Vagina (tissue), 2 donors: ENCODE results near the gene CCDC154. TPM values are rescaled to one million over a fixed set of nuclear protein-coding genes. Genes with fewer than 3 reads are reported as not detected.

Experiments
- DNase-seq, 2 donors: peaks; one replicate each; pipeline ENCODE4 v3.0.0-alpha.2; 2017; ENCODE audit errors: extremely low spot score in 2 of 2
- H3K27ac ChIP-seq: fragments of 200-600 bp; sonication (generic); one replicate; pipeline ENCODE4 v1.5.1; 2019
- H3K27me3 ChIP-seq: fragments of 200-600 bp; sonication (generic); one replicate; pipeline ENCODE4 v1.5.1; 2019
- H3K36me3 ChIP-seq, 2 donors: fragments of 200-600 bp; sonication (generic); one replicate each; pipeline ENCODE4 v1.5.1; 2017 to 2019
- H3K4me1 ChIP-seq: fragments of 200-600 bp; sonication (generic); one replicate; pipeline ENCODE4 v1.5.1; 2019
- H3K4me3 ChIP-seq, 2 donors: fragments of 200-600 bp; sonication (generic); 1 replicate in 1 of 2; 2 replicates in 1 of 2; pipeline ENCODE4 v1.5.1; 2016 to 2019
- H3K9me3 ChIP-seq: fragments of 200-600 bp; sonication (generic); one replicate; pipeline ENCODE4 v1.5.1; 2019
- CTCF ChIP-seq, 3 experiments: fragments of 450-650 bp in 2 of 3; fragments of 200-600 bp in 1 of 3; sonication (generic) in 1 of 3; IDR thresholded peaks; one replicate each; pipeline ENCODE4 v1.5.1; 2017 to 2019; ENCODE audit warnings: antibody characterized with exemption in 3 of 3, mild to moderate bottlenecking in 2 of 3, moderate library complexity in 2 of 3
- POLR2A ChIP-seq, 2 donors: fragments of 450-650 bp; IDR thresholded peaks; one replicate each; pipeline ENCODE4 v1.6.1; 2017; ENCODE audit warnings: antibody characterized with exemption in 2 of 2, mild to moderate bottlenecking in 2 of 2, moderate library complexity in 2 of 2
- POLR2AphosphoS5 ChIP-seq, 2 donors: sonication (generic); formaldehyde crosslinking; IDR thresholded peaks; one replicate each; pipeline ENCODE4 v1.9.0; 2017; ENCODE audit warnings: antibody characterized with exemption in 2 of 2, mild to moderate bottlenecking in 2 of 2, low read depth in 1 of 2; ENCODE audit not compliant: insufficient read depth in 1 of 2
- intact Hi-C: fragments of 100-400 bp; cut with DNase I; formaldehyde crosslinking; loops from one replicate; pipeline ENCODE4 v1.15.1; 2023
- total RNA-seq: library from RNA; depleted of rRNA; stranded (reverse); fragments of >200 nt; gene quantifications from one replicate; pipeline ENCODE4 v1.2.3, GENCODE V29; 2016

CCDC154 gene
- total RNA-seq, 1 donor from 2014 or later, result not detected

- no peak for TF ChIP-seq CTCF (IDR thresholded peaks at IDR 0.05)
Measured at GRCh38 chr16:1401758-1402154, 42.6 kb downstream of the CCDC154 start.

GRCh38 chr16:1401061-1401757 lies 43.1 kb downstream of the CCDC154 start:
- Histone ChIP-seq H3K27me3 (no peaks in the 10 kb centered on the region), H3K9me3 (no peaks in the 10 kb centered on the region), H3K27ac (no peak overlapping the region), H3K36me3 (peaks cover 0 to 55% of the 10 kb centered on the region in 2 donors), H3K4me3 (no peak overlapping the region), H3K4me1 (no peaks in the 10 kb centered on the region)
- TF ChIP-seq POLR2A (IDR thresholded peaks at IDR 0.05) (no peak), POLR2AphosphoS5 (IDR thresholded peaks at IDR 0.05; ENCODE audit: insufficient read depth in 1 of 2, low read depth in 1 of 2) (no peak), CTCF (IDR thresholded peaks at IDR 0.05) (no peak)
- DNase-seq, result no peak
- intact Hi-C loops, result no loop called here

More at GRCh38 chr16:1401758-1402154, 42.6 kb downstream of the CCDC154 start:
- Histone ChIP-seq H3K4me3 (no peak overlapping the region), H3K4me1 (no peaks in the 10 kb centered on the region), H3K9me3 (no peaks in the 10 kb centered on the region), H3K27me3 (no peaks in the 10 kb centered on the region), H3K36me3 (peaks cover 0 to 51% of the 10 kb centered on the region in 2 donors), H3K27ac (no peak overlapping the region)
- intact Hi-C loops, result no loop called here
- DNase-seq, result no peak

GRCh38 chr16:1398826-1399581 lies 45.4 kb downstream of the CCDC154 start:
- TF ChIP-seq CTCF (IDR thresholded peaks at IDR 0.05) (no peak), POLR2A (IDR thresholded peaks at IDR 0.05) (no peak), POLR2AphosphoS5 (IDR thresholded peaks at IDR 0.05; ENCODE audit: insufficient read depth in 1 of 2, low read depth in 1 of 2) (no peak)
- intact Hi-C loops, result no loop called here
- Histone ChIP-seq H3K27ac (no peak overlapping the region), H3K4me3 (no peak overlapping the region), H3K4me1 (no peaks in the 10 kb centered on the region), H3K27me3 (no peaks in the 10 kb centered on the region), H3K9me3 (no peaks in the 10 kb centered on the region), H3K36me3 (peaks cover 0 to 77% of the 10 kb centered on the region in 2 donors)
- DNase-seq, result no peak

- intact Hi-C loops, result no loop called here
- no peak for DNase-seq
- no peaks in the 10 kb centered on the region for H3K9me3 ChIP-seq
- H3K27ac ChIP-seq, result no peak overlapping the region
- TF ChIP-seq CTCF (IDR thresholded peaks at IDR 0.05), result no peak
- TF ChIP-seq POLR2A (IDR thresholded peaks at IDR 0.05), result no peak
- TF ChIP-seq POLR2AphosphoS5 (IDR thresholded peaks at IDR 0.05; ENCODE audit: insufficient read depth in 1 of 2, low read depth in 1 of 2), result no peak
- no peaks in the 10 kb centered on the region for H3K4me1 ChIP-seq
- H3K27me3 ChIP-seq, result no peaks in the 10 kb centered on the region
- H3K4me3 ChIP-seq, result no peak overlapping the region
- peaks cover 0 to 83% of the 10 kb centered on the region in 2 donors for H3K36me3 ChIP-seq
Measured at GRCh38 chr16:1398351-1398750, 46.0 kb downstream of the CCDC154 start.

GRCh38 chr16:1397779-1398178 lies 46.6 kb downstream of the CCDC154 start:
- TF ChIP-seq POLR2A (IDR thresholded peaks at IDR 0.05) (no peak), CTCF (IDR thresholded peaks at IDR 0.05) (no peak), POLR2AphosphoS5 (IDR thresholded peaks at IDR 0.05; ENCODE audit: insufficient read depth in 1 of 2, low read depth in 1 of 2) (no peak)
- no peaks in the 10 kb centered on the region for H3K27me3 ChIP-seq
- no peaks in the 10 kb centered on the region for H3K9me3 ChIP-seq
- no peak overlapping the region for H3K27ac ChIP-seq
- no peak overlapping the region for H3K4me3 ChIP-seq
- DNase-seq, result no peak
- peaks cover 0 to 83% of the 10 kb centered on the region in 2 donors for H3K36me3 ChIP-seq
- intact Hi-C loops, result no loop called here
- H3K4me1 ChIP-seq, result no peaks in the 10 kb centered on the region
